OCI-LY7 (cell line): Measurements from ENCODE around the gene GPSM3. TPM values are rescaled to one million over a fixed set of nuclear protein-coding genes. Genes with fewer than 3 reads are reported as not detected.
A peak's percentile ranks its signal among the peaks of the same experiment; 100 is the strongest.

Experiments
- BruUV-seq: library from RNA; stranded (reverse); fragments of 400-500 nt; replicated peaks from 2 replicates; lab custom pipeline; 2021; lab: Mats Ljungman, UMichigan
- CTCF ChIA-PET: fragments of 300-600 bp; sonication (Branson Sonifier 250); formaldehyde crosslinking; loops from one replicate; lab custom pipeline; 2022; ENCODE audit warnings: antibody characterized with exemption; ENCODE audit not compliant: unreplicated experiment; lab: Charles Lee
- POLR2A ChIA-PET: fragments of 300-600 bp; sonication (Branson Sonifier 250); formaldehyde crosslinking; loops from one replicate; lab custom pipeline; 2022; ENCODE audit warnings: antibody characterized with exemption; lab: Charles Lee
- DNase-seq: peaks from one replicate; pipeline ENCODE4 v3.0.0-alpha.2; 2015; ENCODE audit warnings: low spot score
- H2AFZ ChIP-seq: fragments of 200-600 bp; sonication (generic), shearing (Covaris generic); 2 replicates; pipeline ENCODE4 v1.6.1; 2014; ENCODE audit warnings: mild to moderate bottlenecking, antibody characterized with exemption, low read length, moderate library complexity
- H3K27ac ChIP-seq: fragments of 200-600 bp; sonication (generic); 2 replicates; pipeline ENCODE4 v1.5.1; 2014; ENCODE audit warnings: mixed run types, low read depth, mild to moderate bottlenecking, moderate library complexity, low read length, inconsistent platforms; ENCODE audit not compliant: poor library complexity, severe bottlenecking
- H3K36me3 ChIP-seq: fragments of 200-600 bp; sonication (generic); 2 replicates; pipeline ENCODE4 v1.6.1; 2014; ENCODE audit warnings: mild to moderate bottlenecking, antibody characterized with exemption, low read length, moderate library complexity, mixed read lengths; ENCODE audit not compliant: insufficient read depth
- H3K4me1 ChIP-seq: fragments of 200-600 bp; sonication (generic); 2 replicates; pipeline ENCODE4 v1.5.1; 2014; ENCODE audit warnings: mild to moderate bottlenecking, low read length; ENCODE audit not compliant: insufficient read depth, poor library complexity, severe bottlenecking
- H3K4me2 ChIP-seq: fragments of 200-600 bp; sonication (generic); 2 replicates; pipeline ENCODE4 v1.6.1; 2014; ENCODE audit warnings: mild to moderate bottlenecking, low read length
- H3K4me3 ChIP-seq: fragments of 200-600 bp; sonication (generic); 2 replicates; pipeline ENCODE4 v1.5.1; 2014; ENCODE audit warnings: mild to moderate bottlenecking, low read depth, low read length; ENCODE audit not compliant: poor library complexity, severe bottlenecking
- H3K79me2 ChIP-seq: fragments of 200-600 bp; sonication (generic); 2 replicates; pipeline ENCODE4 v1.6.1; 2016; ENCODE audit warnings: low read depth, mild to moderate bottlenecking, low read length, moderate library complexity, mixed read lengths; ENCODE audit not compliant: insufficient read depth
- H3K9me2 ChIP-seq: fragments of 200-600 bp; sonication (generic); 2 replicates; pipeline ENCODE4 v1.6.1; 2016; ENCODE audit warnings: mild to moderate bottlenecking, low read length, mixed read lengths; ENCODE audit not compliant: insufficient read depth
- H3K9me3 ChIP-seq: fragments of 200-600 bp; sonication (generic); 2 replicates; pipeline ENCODE4 v1.6.1; 2014; ENCODE audit warnings: mild to moderate bottlenecking, mixed run types, low read length, mixed read lengths
- H4K20me1 ChIP-seq: fragments of 200-600 bp; sonication (generic); 2 replicates; pipeline ENCODE4 v1.6.1; 2014; ENCODE audit warnings: mild to moderate bottlenecking, antibody characterized with exemption, low read length, moderate library complexity, mixed read lengths; ENCODE audit not compliant: insufficient read depth
- CTCF ChIP-seq: fragments of 200-600 bp; sonication (generic); conservative IDR thresholded peaks from 2 replicates; pipeline ENCODE4 v1.5.1; 2014; ENCODE audit warnings: mild to moderate bottlenecking, antibody characterized with exemption, low read length, moderate library complexity, mixed read lengths
- EZH2phosphoT487 ChIP-seq: fragments of 200-600 bp; sonication (generic); IDR thresholded peaks from 2 replicates; pipeline ENCODE4 v1.6.1; 2018; ENCODE audit warnings: low read depth, borderline replicate concordance, mild to moderate bottlenecking, mixed run types, antibody characterized with exemption, low read length, moderate library complexity, mixed read lengths
- intact Hi-C: fragments of 100-400 bp; cut with micrococcal nuclease; formaldehyde crosslinking; loops from one replicate; pipeline ENCODE4 v1.10.0; 2022; ENCODE audit not compliant: unreplicated experiment
- total RNA-seq, 2 experiments: library from RNA; depleted of rRNA in 1 of 2; stranded (reverse); fragments of >200 nt in 1 of 2; shearing (Covaris generic) in 1 of 2; gene quantifications; 2 replicates each; pipeline ENCODE4 v1.2.3, GENCODE V29; 2014 to 2022

GPSM3 gene
- total RNA-seq, 2 experiments from 2014 or later: 94.4 to 100 TPM

- CTCF ChIA-PET: no interaction called here
- POLR2A ChIA-PET: no interaction called here
- H3K79me2 ChIP-seq: no peaks in the 10 kb centered on the region
- no peak overlapping the region for H3K4me3 ChIP-seq
- no peaks in the 10 kb centered on the region for H4K20me1 ChIP-seq
- no peak for DNase-seq
- H3K9me2 ChIP-seq: no peaks in the 10 kb centered on the region
- H3K36me3 ChIP-seq: peaks cover 59% of the 10 kb centered on the region
- no peaks in the 10 kb centered on the region for H3K9me3 ChIP-seq
- no TSS peak for BruUV-seq
- no peak overlapping the region for H2AFZ ChIP-seq
- intact Hi-C loops: no loop called here
- H3K27ac ChIP-seq: no peak overlapping the region
- H3K4me1 ChIP-seq: peaks cover 10% of the 10 kb centered on the region
- H3K4me2 ChIP-seq: no peak overlapping the region; the same call in 1 of the 2 replicates
- TF ChIP-seq CTCF (peak; percentile 41), EZH2phosphoT487 (no peak)
These were observed 25.9 kb downstream of the GPSM3 start for GRCh38 chr6:32166411-32167061.

- no peak within 1 kb of the TSS for H3K4me2 ChIP-seq
- no peaks in the 10 kb centered on the region for H3K9me2 ChIP-seq
- ChIA-PET POLR2A (interaction anchor here (0.5 to 0.6 kb wide), 2 partner anchors 21 to 512 kb away, joined by 3 read pairs; partner anchors contain the start of gene BAG6), CTCF (no interaction called here)
- BruUV-seq: no TSS peak
- H3K4me1 ChIP-seq: peaks cover 10% of the 10 kb centered on the region
- intact Hi-C loops: no loop called here
- DNase-seq: no peak
- no peaks in the 10 kb centered on the region for H3K79me2 ChIP-seq
- peaks cover 53% of the 10 kb centered on the region for H3K36me3 ChIP-seq
- no peak within 1 kb of the TSS for H2AFZ ChIP-seq
- TF ChIP-seq EZH2phosphoT487 (no peak), CTCF (no peak)
- H3K9me3 ChIP-seq: no peaks in the 10 kb centered on the region
- H4K20me1 ChIP-seq: no peaks in the 10 kb centered on the region
- no peak within 1 kb of the TSS for H3K4me3 ChIP-seq
- no peak within 1 kb of the TSS for H3K27ac ChIP-seq
These were observed 28.1 kb downstream of the GPSM3 start, which contains the start of gene EGFL8 for GRCh38 chr6:32164295-32164694. TSS of gene EGFL8 (plus strand) at chr6:32164595. CDS start at chr6:32166166, 1,571 bp downstream.
